Measurements from ENCODE around the gene SAMD4A.

The SAMD4A gene, protein sequence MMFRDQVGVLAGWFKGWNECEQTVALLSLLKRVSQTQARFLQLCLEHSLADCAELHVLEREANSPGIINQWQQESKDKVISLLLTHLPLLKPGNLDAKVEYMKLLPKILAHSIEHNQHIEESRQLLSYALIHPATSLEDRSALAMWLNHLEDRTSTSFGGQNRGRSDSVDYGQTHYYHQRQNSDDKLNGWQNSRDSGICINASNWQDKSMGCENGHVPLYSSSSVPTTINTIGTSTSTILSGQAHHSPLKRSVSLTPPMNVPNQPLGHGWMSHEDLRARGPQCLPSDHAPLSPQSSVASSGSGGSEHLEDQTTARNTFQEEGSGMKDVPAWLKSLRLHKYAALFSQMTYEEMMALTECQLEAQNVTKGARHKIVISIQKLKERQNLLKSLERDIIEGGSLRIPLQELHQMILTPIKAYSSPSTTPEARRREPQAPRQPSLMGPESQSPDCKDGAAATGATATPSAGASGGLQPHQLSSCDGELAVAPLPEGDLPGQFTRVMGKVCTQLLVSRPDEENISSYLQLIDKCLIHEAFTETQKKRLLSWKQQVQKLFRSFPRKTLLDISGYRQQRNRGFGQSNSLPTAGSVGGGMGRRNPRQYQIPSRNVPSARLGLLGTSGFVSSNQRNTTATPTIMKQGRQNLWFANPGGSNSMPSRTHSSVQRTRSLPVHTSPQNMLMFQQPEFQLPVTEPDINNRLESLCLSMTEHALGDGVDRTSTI

DNA sequence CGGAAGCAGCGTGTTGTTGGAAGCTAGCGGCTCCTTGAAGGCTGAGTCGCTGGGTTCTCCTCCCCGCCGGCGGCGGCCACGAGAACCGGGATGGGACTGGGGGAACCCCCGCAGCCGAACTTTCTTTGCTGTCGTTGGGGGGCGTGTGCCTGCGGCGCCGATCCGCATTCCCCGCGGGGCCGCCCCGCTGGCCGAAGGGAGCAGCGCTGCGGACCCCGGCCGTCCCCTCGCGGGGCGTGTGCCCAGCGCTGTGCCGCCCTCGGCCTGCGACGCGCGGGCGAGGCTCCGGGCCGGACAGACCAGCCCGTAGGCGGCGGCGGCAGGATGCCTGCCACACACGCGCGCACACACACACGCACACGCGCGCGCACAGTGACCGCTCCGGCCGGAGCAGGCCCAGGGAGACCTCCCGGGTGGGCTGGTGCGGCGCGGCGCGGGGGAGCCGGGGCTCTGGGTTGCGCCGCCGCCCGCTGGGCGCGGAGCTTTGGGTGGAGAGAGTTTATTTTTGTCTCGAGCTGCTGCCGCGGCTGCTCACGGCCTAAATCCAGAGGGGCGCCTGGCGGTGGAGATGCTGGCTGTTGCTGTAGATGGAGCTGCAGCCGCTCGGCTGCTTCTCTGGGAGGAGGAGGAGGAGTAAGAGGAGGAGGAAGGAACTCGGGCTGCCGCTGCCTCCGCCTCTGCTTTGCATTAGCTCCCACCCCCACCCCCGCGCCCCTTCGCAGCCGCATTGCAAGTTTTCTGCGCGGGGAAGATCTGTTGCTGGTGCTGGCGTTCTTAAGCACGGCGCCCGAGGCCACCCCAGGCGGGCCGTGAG lies at the start of gene SAMD4A:
TSS of gene SAMD4A (plus strand) at position 719 of the 814 bp plus-strand sequence. CDS start 789 bp downstream, outside the sequence.
- DNase-seq: no peak

DNA sequence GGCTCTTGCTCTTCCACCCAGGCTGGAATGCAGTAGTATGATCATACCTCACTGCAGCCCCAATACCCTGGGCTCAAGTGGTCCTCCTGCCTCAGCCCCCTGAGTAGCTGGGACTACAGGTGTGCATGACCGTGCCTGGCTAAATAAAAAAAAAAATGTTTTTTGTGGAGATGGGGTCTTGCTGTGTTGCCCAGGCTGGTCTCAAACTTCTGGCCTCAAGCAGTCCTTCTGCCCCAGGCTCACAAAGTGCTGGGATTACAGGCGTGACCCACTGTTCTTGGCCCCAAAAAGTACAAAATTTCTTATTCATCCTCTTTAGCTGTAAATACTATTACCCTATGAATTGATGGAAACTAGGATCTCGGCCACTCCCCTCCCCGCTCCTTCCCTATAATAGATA lies 42.5 kb upstream of the SAMD4A start:
- no peak for DNase-seq

DNA sequence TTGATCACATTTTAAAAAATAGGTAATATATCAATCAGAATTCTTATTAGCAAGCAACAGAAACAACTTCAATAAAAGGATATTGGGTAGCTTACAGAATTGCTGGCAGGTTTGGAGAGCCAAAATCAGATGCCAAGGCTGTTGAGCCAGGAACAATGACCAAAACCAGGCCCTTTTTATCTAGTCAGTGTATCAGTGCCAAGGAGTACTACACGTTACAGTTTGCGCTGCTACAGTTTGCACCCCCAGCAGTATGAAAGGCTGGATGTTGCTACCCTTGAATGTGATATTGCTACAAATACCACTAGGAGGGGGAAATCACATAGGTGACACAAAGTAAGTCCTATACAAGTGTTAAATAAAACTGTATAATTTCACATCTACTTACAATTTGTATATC lies 38.0 kb upstream of the SAMD4A start:
- no peak for DNase-seq

DNA sequence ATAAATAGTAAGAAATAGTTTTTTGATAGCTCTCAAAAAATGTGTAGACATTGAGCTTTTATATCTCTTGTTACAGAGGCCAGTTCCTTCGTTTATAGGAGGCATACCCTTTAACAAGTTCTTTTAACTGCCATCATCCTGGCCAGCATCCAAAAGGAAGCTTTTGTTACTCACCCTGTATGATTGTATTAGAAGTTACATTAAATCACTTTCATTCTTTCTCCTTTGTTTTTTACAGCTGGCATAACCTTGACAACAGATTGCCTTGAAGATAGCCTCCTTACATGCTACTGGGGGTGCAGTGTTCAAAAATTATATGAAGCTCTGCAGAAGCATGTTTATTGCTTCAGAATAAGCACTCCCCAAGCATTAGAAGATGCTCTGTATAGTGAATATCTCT lies 37.1 kb upstream of the SAMD4A start:
- DNase-seq: no peak

DNA sequence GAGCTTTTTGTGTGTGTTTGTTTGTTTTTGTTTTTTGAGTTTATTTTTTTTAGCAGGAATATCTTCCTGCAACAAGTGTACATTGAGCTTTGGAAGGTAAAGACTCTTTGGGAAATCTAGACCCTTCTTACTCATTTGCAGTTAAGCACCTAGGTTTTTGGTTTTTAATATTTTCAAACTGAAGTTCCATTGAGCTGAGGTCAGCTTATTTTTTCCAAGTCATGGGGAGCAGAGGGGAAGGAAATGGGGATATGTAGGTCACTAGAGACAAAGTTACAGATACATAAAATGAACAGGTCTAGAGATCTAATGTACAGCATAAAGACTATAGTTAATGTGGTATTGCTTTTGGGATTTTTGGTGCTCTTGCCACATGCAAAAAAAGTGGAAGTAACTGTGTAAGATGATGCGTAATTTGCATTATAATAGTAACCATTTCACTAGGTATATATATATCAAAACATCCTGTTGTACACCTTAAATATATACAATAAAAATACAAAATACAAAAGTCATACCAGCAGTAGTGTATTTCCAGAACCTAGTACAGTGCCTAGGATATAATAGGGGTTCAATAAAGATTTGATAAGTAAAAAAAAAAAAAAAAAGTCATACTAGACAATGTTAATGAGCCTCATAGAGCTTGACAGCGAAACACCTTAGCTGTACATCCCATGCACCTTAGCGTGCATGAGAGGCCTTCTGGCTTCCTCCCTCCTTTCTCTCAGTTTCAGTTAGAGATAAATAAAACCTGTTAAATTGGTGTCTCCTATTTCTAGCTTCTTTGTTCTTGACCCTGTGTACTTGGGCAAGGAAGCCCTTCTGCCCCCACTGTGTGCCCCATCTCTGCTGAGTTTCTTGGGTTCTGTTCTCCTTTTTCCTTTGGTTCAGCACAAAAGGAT lies 34.6 kb upstream of the SAMD4A start:
- DNase-seq: no peak

DNA sequence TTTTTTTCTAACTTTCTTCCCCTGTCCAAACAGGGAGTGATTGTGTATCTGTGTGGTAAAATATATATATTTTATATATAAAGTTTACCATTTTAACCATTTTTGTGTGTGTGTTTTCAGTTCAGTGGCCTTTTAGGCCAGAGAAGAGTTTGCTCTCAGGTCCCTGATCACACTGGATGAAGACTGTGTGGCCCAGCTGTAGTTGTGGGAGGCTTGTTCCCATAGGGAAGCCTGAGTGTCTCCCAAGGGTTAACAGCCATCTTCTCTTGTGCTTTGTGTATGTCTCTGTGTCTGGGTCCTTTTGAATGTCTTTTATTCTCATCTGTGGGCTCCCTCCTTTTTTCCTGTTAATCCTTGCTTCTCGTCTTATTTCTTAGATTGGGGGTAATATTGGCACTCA lies 33.8 kb upstream of the SAMD4A start:
- no peak for DNase-seq

DNA sequence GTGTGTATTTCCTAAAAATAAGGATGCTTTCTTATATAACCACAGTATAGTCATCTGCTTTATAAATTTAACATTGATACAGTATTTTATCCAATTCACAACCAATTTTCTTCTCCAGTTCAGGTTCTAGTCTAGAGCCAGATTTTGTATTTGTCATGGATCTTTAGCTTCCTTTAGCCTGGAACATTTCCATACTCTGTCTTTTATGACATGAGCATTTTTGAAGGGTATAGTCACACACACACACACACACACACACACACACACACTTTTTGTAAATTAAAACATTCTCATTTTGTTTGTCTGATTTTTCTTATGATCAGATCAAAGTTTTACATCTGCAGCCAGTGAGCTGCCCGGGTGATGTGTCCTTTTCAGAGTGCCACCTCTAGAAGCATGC lies 31.8 kb upstream of the SAMD4A start:
- DNase-seq: no peak

DNA sequence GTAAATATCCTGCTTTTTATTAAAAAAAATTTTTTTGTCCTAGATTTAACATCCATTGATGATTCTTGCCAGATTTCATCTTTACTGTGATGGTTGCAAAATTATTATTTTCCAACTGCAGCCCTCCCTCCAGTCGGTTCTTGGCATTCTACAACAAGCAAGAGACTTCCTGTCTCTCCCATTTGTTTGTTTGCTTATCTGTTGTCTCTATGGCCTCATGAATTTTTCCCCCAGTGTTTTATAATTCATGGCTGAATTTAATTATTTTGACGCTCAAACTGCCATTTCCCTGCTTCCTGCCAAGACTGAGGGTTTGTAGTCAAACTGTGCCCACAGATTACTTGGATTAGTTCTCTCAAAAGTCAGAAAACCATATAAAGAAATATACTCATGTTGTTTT lies 31.3 kb upstream of the SAMD4A start:
- no peak for DNase-seq

DNA sequence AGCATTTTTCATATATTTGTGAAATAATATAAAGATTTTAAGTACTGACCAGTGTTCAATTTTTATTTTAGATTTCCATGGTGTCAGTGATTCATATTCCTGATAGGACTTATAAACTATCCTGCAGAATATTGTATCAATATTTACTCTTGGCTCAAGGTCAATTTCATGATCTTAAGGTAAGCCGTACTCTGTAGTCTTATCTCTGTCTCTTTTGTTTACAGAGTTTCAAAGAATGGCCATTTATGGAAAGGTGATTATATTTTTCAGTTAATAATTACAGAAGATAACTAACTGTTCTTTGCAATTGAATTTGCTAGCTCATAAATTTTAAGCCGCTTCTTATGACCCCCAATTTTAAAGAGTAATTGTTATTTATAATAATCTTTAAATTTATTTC lies 29.3 kb upstream of the SAMD4A start:
- no peak for DNase-seq

DNA sequence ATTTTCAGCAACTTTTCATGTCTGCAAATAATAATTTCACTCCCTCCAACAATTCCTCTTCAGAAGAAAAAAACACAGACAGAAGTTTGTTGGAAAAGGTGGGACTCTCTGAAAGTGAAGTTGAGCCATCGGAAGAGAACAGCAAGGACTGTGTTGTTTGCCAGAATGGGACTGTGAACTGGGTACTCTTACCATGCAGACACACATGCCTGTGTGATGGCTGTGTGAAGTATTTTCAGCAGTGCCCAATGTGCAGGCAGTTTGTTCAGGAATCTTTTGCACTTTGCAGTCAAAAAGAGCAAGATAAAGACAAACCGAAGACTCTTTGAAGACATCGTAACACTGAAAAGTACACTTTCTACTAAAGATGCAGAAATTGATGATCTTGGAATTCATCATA lies 28.9 kb upstream of the SAMD4A start:
- DNase-seq: no peak

DNA sequence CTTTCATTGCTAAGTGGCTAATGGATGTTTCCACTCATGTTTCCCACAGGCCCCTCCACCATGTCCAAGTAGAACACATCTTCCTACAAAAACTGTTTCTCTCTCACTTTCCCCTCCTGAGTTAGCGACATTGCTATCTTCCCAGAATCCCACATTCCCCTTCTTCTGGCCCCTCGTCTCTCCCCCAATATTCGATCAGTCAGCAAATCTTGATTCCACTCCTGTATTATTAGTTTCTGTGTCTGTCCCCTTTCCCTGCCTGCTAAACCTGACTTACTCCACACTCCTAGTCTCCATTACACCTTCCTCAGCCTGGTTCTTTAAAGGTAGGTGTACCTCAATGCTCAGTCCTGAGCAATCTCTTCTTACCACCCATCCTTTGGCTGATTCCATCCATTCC lies 19.3 kb upstream of the SAMD4A start:
- DNase-seq: no peak

DNA sequence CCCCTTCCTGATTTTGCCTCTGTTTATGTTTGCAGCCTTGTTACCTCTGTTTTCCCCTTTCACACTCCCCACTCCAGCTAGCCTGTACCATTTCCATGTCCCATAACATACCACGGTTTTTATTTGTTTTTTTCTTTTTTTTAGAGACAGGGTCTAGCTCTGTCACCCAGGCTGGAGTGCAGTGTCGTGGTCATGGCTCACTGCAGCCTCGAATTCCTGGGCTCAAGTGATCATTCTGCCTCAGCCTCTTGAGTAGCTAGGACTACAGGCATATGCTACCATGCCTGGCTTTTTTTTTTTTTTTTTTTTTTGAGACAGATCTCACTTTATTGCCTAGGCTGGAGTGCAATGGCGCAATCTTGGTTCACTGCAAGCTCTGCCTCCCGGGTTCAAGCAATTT lies 18.4 kb upstream of the SAMD4A start:
- DNase-seq: no peak

DNA sequence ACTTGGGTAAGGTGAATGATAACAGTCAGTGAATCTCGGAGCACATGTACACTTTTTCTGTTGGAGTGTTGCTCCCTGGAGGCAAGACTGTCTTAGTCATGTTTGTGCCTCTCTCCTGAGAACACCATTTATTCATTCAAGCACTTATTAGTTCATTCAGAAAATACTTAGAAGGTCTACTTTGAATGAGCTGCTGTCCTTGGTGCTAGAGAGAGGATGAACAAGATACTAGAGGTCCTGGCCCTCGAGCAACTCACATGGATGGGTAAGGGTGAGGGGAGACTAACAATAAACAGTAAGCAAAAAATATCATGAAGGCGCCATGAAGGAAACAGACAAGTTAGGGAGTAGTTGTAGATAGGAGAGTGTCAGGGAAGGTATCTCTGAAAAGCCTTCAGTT lies 17.1 kb upstream of the SAMD4A start:
- no peak for DNase-seq

DNA sequence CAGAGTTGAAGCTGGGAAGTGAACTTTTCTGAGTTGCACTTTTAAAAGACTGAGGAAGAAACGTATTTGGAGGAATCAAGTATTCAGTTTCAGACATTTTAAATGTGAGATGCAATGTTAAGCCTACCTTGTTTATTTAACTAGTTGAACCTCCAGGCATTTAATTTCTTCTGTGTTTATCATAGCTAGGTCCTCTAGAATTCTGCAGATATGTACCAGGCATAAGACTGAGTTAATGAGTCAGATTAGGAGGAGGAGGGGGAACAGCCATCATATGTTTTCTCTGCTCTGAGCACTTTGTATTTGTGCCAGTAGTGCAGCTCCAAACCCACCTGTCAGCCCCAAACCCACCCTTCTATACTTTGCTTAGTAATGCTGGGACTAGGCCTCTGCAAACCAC lies 16.4 kb upstream of the SAMD4A start:
- DNase-seq: no peak

DNA sequence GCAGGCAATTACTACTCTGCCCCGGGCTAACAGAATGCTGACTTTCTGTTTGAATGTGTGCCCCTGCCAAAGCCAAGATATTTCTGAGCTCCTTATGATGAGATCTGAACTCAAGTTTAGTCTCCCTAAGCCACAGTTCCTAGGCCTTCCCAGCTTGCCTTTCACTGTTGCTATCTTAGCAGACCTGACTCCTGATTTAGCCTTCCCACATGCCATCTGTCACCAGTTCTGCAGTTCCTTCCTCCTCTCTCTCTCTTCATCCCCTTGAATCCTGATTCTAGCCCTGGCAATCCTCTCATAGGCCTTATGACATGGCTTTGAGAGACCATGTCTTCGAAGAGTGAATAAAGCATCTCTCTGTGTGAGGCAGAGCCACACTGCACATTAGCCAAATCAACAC lies 12.5 kb upstream of the SAMD4A start:
- DNase-seq: no peak

DNA sequence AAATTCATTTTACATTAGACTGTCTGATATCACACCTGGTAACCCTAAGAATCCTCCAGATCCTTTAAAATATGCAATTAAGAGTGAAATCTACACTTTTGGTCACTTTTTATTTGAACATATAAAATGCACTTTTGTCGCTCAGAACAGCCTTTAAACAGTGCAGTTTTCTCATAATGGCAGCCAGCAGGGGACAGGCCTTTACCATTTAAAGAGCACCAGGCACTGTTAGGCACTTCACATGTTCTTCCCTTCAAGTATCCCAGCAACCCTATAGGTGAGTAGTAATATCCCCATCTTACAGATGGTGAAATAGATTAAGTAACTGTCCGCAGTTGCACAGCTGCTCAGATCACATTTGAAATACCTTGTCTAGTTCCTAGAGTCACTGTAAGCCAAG lies 11.3 kb upstream of the SAMD4A start:
- DNase-seq: no peak

DNA sequence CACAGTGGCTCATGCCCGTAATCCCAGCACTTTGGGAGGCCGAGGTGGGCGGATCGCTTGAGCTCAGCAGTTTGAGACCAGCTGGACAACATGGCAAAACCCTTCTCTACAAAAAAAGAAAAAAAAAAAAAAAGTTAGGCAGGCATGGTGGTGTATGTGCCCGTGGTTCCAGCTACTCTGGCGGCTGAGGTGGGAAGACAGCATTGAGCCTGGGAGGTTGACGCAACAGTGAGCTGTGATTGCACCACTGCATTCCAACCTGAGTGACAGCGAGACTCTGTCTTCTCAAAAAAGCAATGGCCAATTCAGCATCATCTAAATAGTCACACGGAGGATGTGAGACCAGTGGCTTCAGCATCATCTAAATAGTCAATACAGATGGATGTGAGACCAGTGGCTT lies 10.4 kb upstream of the SAMD4A start:
- no peak for DNase-seq

DNA sequence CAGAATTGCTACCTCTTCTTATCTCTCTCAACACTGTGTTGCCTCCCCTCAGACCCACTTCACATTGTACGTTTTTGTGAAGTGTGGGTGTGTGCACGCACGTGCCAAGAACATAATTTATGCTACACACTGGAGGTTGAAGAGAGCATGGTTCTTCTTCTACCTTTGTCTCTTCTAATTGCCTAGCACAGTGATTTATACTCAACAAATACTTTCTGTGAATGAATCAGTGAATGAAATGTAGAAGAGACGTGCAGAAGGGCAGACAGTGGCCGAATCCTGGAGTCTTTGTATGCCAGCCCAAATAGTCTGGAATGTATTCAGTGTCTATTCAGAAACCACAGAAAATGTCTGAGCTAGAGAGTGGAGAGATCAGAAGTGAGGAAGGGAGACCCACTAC lies 4.6 kb upstream of the SAMD4A start:
- DNase-seq: no peak

DNA sequence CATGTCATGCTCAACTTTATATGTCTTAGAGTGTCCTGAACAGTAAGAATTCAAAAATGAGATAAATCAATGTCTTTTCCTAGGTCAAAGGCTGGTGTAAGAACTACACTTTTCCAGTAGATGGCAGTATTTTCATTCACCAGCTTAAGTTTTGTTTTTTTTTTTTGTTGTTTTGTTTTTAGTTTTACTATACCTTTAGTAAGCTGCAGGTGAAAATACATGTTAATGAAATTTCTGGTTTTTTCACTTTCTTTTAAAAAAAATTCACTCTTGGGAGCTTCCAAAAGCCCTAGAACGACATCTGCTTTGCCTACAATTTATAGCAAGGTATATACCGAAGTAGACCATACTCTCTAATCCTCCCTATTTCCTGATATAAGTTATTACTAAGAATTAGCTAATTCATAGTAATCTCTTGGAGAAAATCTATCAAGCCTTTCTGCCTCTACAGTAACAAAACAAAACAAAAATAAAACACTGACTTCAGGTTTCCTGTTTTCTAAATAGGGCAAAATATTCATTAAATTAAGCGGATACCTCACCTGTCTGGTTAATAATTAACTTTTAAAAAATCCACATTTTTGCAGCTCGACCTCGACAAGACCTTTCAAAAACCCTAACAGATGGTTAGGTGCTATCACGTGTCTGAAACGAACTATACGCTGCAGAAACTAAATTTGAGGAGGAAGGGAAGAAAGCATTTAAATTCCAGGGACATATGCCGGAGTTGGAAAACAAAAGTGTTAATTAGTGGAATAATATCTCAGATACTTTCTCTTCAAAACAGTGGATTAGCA lies 2.7 kb upstream of the SAMD4A start:
- DNase-seq: no peak

DNA sequence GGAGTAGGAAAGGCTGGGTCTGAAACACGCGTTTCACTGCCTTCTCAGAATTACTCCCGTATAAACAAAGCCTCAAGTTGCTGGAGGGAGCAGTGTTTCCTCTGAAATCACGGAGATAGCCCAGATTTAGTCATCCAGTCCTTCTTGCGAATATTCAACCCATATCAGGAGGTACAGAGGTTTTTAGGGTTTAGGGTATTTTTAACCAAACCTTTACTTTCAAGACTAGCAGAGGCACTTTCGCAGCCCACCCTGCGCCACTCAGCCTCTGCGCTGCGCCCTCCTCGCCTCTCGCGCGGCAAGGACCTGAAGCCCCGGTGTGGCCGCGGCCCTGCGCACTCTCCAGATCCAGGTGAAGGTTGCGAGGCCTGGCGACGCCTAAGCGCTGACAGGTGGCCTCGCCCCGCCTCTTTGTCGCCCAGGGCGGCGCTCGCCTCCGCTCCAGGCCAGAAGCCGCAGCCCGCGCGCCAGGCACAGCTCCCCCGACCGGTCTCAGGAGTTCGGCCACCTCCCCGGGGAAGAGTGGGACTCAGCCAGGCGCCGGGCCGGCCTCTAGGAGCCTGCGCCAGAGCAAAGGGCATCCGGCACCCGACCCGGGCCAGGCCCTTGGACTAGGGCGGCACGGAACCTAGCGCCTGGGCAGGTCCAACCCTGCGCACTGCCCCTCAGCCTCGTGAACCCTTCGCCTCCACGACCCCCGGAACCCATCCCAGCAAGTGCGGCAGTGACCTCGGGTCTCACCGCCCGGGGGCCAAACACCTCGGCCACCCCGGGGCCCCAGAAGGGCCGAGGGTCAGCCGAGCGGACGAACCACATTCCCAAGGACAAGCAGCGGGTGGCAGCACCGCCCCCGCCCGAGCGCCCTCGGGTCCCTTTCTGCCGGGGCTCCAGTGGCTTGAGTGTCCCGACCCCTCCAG lies 1.8 kb upstream of the SAMD4A start:
- DNase-seq: no peak
